A673 (cell line): ENCODE measurements around the gene RAB17.

Source experiments
- EZH2 ChIP-seq: fragments of 200-600 bp; sonication (generic); IDR thresholded peaks from 2 replicates; pipeline ENCODE4 v1.6.1; 2017; ENCODE audit warnings: borderline replicate concordance, low read depth, mild to moderate bottlenecking, mixed read lengths, antibody characterized with exemption, low read length; ENCODE audit not compliant: poor library complexity, severe bottlenecking
- TF ChIP-seq, protein P1 (sequence below): fragments of 300-800, 200-600 bp; sonication (generic); conservative IDR thresholded peaks from 2 replicates; pipeline ENCODE4 v1.5.1; 2017; ENCODE audit warnings: low read depth, mild to moderate bottlenecking, antibody characterized with exemption, low read length, moderate library complexity, mixed read lengths

DNA sequence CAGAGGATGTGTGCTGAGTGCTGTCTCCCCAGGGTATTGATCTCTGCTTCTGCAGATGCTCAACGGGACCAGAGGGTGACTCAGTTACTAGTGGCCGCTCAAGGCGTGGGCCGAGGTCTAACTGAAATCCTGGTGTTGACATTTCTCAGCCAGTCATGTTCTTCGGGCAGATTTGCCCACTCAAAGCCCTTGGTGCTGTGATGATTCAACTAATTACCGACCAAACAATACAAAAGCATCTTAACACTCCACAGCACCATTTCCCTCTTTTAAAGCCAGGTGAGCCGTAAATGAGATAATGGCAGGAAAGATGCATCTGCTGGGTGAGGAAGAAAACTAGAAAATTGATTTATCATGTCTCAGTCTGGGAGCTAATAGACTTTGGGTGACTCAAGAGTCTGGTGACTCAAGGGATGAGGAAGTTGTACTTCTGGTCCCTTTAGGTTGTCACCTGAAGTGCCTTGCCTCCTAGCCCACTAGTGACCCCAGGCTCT lies 56.8 kb downstream of the RAB17 start:
- TF ChIP-seq EZH2: no peak
- TF ChIP-seq, protein P1, sequence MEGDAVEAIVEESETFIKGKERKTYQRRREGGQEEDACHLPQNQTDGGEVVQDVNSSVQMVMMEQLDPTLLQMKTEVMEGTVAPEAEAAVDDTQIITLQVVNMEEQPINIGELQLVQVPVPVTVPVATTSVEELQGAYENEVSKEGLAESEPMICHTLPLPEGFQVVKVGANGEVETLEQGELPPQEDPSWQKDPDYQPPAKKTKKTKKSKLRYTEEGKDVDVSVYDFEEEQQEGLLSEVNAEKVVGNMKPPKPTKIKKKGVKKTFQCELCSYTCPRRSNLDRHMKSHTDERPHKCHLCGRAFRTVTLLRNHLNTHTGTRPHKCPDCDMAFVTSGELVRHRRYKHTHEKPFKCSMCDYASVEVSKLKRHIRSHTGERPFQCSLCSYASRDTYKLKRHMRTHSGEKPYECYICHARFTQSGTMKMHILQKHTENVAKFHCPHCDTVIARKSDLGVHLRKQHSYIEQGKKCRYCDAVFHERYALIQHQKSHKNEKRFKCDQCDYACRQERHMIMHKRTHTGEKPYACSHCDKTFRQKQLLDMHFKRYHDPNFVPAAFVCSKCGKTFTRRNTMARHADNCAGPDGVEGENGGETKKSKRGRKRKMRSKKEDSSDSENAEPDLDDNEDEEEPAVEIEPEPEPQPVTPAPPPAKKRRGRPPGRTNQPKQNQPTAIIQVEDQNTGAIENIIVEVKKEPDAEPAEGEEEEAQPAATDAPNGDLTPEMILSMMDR: no peak
